ENCODE results near the gene DUSP1. TPM values are rescaled to one million over a fixed set of nuclear protein-coding genes. Genes with fewer than 3 reads are reported as not detected.

Gene DUSP1
- total RNA-seq, 1 donor from 2014 or later, result 150 TPM

DNA sequence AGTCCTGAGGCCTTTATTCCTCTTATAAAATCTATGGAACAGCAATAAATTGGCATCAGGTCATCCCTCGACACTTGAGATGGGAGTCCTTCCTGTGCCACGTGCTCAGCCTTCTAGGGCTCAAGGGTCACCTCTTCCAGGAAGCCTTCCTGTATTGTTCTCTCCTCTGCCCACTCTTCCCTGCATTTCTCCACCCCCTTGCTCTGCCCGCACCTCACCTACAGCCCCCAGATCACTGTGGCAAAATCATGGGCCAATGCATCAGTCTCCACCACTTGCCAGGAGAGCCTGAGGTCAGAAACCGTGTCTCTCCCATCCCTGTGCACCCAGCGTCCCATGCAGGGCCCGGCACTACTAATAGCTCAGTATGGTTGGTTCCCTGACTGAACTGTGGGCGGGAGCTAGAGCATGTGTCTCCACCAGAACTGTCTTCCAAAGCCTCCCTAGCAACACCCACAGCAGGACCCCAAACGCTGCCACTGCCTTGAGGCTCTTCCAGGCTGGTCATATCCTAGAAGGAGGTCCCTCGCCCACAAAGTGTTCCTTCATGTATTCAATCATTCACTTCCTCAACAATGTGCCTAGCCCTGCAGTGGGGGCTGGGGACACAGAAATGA, 13.5 kb downstream of the DUSP1 start:
- TF ChIP-seq, protein P1, sequence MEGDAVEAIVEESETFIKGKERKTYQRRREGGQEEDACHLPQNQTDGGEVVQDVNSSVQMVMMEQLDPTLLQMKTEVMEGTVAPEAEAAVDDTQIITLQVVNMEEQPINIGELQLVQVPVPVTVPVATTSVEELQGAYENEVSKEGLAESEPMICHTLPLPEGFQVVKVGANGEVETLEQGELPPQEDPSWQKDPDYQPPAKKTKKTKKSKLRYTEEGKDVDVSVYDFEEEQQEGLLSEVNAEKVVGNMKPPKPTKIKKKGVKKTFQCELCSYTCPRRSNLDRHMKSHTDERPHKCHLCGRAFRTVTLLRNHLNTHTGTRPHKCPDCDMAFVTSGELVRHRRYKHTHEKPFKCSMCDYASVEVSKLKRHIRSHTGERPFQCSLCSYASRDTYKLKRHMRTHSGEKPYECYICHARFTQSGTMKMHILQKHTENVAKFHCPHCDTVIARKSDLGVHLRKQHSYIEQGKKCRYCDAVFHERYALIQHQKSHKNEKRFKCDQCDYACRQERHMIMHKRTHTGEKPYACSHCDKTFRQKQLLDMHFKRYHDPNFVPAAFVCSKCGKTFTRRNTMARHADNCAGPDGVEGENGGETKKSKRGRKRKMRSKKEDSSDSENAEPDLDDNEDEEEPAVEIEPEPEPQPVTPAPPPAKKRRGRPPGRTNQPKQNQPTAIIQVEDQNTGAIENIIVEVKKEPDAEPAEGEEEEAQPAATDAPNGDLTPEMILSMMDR (IDR thresholded peaks at IDR 0.05), result no peak
- H3K4me3 Mint-ChIP-seq (ENCODE audit: unreplicated experiment), result peak overlapping the region; percentile 13
- H3K9me3 Mint-ChIP-seq (ENCODE audit: low read depth), result peaks cover 7% of the 10 kb centered on the region
- no peaks in the 10 kb centered on the region for H3K27me3 Mint-ChIP-seq (ENCODE audit: low read depth)
- H3K36me3 Mint-ChIP-seq (ENCODE audit: low read depth), result no peaks in the 10 kb centered on the region
- peak; percentile 49 for DNase-seq (ENCODE audit: low spot score)
- peak overlapping the region; percentile 90 for H3K27ac Mint-ChIP-seq (ENCODE audit: unreplicated experiment)
- H3K4me1 Mint-ChIP-seq (ENCODE audit: low read depth), result peaks cover 15% of the 10 kb centered on the region

DNA sequence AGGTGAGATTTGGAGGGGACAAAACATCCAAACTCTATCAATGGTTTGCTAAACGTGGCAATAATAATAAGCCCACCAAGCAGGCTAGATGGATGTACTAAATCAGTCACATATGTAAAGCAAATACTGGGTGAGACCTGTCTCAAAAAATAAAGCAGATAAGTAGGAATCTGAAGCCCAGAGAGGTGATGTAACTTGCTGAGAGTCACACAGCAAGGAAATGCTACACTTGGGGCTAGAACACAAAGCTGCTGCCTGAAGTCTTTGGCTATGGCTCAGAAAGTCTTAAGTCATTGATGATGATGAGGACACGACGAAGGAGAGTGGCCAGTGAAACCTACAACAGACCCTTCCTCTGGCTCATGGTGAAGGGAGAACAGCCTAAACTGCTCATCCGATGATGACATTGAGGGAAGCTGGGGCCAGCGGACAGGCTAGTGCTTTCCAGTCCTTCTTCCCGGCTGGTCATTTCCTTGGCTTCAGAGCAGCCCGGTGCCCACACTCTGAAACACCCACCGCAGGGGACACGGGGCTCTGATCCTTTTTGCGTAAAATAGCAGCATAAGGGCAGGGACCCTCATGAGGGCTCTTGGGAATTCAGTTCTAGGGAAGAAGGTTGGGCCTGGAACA, 14.1 kb downstream of the DUSP1 start:
- H3K9me3 Mint-ChIP-seq (ENCODE audit: low read depth), result peaks cover 7% of the 10 kb centered on the region
- H3K27ac Mint-ChIP-seq (ENCODE audit: unreplicated experiment), result no peak overlapping the region
- peak; percentile 44 for DNase-seq (ENCODE audit: low spot score)
- TF ChIP-seq, protein P1 (IDR thresholded peaks at IDR 0.05), result no peak
- no peaks in the 10 kb centered on the region for H3K27me3 Mint-ChIP-seq (ENCODE audit: low read depth)
- H3K4me3 Mint-ChIP-seq (ENCODE audit: unreplicated experiment), result no peak overlapping the region
- H3K4me1 Mint-ChIP-seq (ENCODE audit: low read depth), result peaks cover 15% of the 10 kb centered on the region
- no peaks in the 10 kb centered on the region for H3K36me3 Mint-ChIP-seq (ENCODE audit: low read depth)

DNA sequence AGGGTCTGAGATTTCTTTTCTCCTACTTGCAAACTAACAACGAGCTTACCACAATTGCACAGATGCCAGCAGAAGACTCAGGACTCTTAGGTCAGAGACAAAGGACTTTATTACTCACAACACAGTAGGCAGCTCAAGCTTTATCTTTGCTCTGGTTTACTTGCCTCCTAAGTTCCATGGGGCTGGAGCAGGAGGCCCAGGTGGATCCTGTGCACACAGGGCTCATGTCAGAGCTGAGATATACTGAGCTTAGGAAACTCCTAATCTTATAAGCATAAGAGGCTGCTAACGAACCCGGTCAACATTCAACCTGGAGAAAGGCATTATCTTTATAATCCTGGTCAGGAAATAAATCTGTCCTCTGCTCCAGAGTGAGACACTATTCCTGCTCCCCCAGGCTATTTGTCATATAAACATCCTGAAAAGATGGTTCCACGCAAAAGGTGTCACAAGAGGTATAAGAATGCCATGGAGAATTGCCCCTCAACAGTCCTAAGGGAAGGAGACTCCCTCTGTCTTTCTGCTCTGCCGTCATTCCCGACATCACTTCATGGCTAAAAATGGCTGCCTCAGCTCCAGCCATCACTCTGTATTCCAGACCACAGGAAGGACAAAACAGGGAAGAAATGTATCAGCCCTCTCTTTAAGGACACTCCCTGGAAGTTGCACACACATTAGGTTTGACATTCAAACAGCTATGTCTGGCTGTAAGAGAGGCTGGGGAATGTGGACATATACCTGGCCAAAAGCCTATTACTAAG, 16.2 kb downstream of the DUSP1 start:
- Mint-ChIP-seq H3K27me3 (ENCODE audit: low read depth) (no peaks in the 10 kb centered on the region), H3K27ac (ENCODE audit: unreplicated experiment) (no peak overlapping the region), H3K9me3 (ENCODE audit: low read depth) (no peaks in the 10 kb centered on the region), H3K4me3 (ENCODE audit: unreplicated experiment) (no peak overlapping the region), H3K36me3 (ENCODE audit: low read depth) (no peaks in the 10 kb centered on the region), H3K4me1 (ENCODE audit: low read depth) (peaks cover 25% of the 10 kb centered on the region)
- TF ChIP-seq, protein P1 (IDR thresholded peaks at IDR 0.05), result no peak
- DNase-seq (ENCODE audit: low spot score), result no peak

DNA sequence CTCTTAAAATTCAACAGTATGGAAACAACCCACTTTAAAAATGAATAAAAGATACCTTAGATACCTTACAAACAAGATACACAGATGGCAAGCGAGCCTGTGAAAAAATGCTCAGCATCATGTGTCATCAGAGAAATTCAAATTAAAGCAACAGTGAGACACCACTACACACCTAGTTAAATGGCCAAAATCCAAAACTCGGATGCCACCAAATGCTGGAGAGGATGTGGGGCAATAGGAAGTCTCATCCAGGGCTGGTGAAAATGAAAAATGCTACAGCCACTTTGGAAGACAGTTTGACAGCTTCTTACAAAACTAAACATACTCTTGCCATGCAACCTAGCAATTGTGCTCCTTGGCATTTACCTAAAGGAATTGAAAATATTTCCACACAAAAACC, 17.9 kb downstream of the DUSP1 start:
- H3K4me1 Mint-ChIP-seq (ENCODE audit: low read depth), result peaks cover 35% of the 10 kb centered on the region
- H3K27ac Mint-ChIP-seq (ENCODE audit: unreplicated experiment), result no peak overlapping the region
- no peaks in the 10 kb centered on the region for H3K9me3 Mint-ChIP-seq (ENCODE audit: low read depth)
- H3K4me3 Mint-ChIP-seq (ENCODE audit: unreplicated experiment), result no peak overlapping the region
- TF ChIP-seq, protein P1 (IDR thresholded peaks at IDR 0.05), result no peak
- no peak for DNase-seq (ENCODE audit: low spot score)
- no peaks in the 10 kb centered on the region for H3K36me3 Mint-ChIP-seq (ENCODE audit: low read depth)
- H3K27me3 Mint-ChIP-seq (ENCODE audit: low read depth), result no peaks in the 10 kb centered on the region

DNA sequence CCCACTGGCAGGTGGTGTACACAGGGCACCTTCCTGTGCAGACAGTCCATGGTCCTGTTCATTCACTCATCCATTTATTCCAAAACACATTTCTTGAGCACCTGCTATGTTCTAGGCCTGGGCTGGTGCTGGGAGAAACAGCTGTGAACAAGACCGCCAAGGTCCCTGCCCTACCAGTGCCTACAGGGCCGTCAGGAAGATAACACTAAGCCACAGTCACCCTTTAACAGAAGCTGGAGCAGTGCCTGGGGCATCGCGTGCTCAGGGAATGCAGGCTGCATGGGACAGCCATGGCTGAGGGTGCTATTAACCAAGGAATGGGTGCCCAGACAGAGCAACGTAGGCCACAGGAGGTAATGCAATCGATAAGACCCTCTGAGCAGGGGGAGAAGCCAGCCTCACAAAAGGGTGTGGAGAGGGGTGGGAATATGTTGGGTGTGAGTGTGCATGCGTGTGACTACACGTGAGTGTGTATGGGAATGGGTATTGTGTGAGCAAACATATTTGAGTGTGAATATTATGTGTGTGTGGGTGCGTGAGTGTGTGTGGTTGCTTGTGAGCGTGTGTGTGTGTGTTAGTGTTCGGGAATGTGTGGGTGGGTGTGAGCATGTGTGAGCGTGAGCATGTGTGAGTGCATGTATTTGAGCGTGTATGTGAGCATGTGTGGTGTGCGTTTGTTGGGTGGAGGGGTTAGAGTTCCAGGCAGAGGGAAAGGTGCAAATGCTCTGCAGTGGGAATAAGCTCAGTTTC, 19.1 kb downstream of the DUSP1 start:
- DNase-seq (ENCODE audit: low spot score), result no peak
- peaks cover 3% of the 10 kb centered on the region for H3K36me3 Mint-ChIP-seq (ENCODE audit: low read depth)
- no peaks in the 10 kb centered on the region for H3K27me3 Mint-ChIP-seq (ENCODE audit: low read depth)
- TF ChIP-seq, protein P1 (IDR thresholded peaks at IDR 0.05), result no peak
- H3K4me1 Mint-ChIP-seq (ENCODE audit: low read depth), result peaks cover 28% of the 10 kb centered on the region
- peak overlapping the region; percentile 5 for H3K27ac Mint-ChIP-seq (ENCODE audit: unreplicated experiment)
- H3K4me3 Mint-ChIP-seq (ENCODE audit: unreplicated experiment), result no peak overlapping the region
- peaks cover 8% of the 10 kb centered on the region for H3K9me3 Mint-ChIP-seq (ENCODE audit: low read depth)
